SJSA1 (cell line): ENCODE data around the gene SLC26A9. TPM values are rescaled to one million over a fixed set of nuclear protein-coding genes. Genes with fewer than 3 reads are reported as not detected.

ENCODE experiments used
- total RNA-seq: library from RNA; depleted of rRNA; stranded (reverse); fragments of >200 nt; shearing (Covaris generic); gene quantifications from 2 replicates; pipeline ENCODE4 v1.2.3, GENCODE V29; 2014; rRNA removed

The SLC26A9 gene
- total RNA-seq, 1 experiment from 2014 or later, result not detected

Other genes with a start within 250 kb of the SLC26A9 start
- gene NUCKS1, start 193.3 kb downstream of the SLC26A9 start, total RNA-seq, result 253 and 290 TPM in 2 replicates
- gene RAB29, start 168.0 kb downstream of the SLC26A9 start, total RNA-seq, result 18.1 and 25.6 TPM in 2 replicates
- gene SLC41A1, start 130.3 kb downstream of the SLC26A9 start, total RNA-seq, result 17.2 and 21.0 TPM in 2 replicates
- gene PM20D1, start 93.3 kb downstream of the SLC26A9 start, total RNA-seq, result not detected in 2 replicates
- gene RAB7B, start 59.9 kb upstream of the SLC26A9 start, total RNA-seq, result 0.19 and 0.55 TPM in 2 replicates
- gene CTSE, start 80.4 kb upstream of the SLC26A9 start, total RNA-seq, result 0.31 TPM in 1 of 2 replicates, not detected in the other
- not detected in 2 replicates for gene RHEX, start 109.7 kb upstream of the SLC26A9 start, total RNA-seq
- gene AVPR1B, start 173.9 kb upstream of the SLC26A9 start, total RNA-seq, result not detected in 2 replicates